DND-41 (cell line): ENCODE data around the gene RAB8A.

ENCODE experiments used
- ATAC-seq: fragments of 200-7000 bp; cut with Tn5 transposase; 3 replicates; pipeline ENCODE4 v1.9.1; 2021; ENCODE audit warnings: low read depth; ENCODE audit not compliant: insufficient read depth
- DNase-seq: peaks from one replicate; pipeline ENCODE4 v3.0.0-alpha.2; 2020
- H2AFZ ChIP-seq: 2 replicates; pipeline ENCODE4 v1.6.0; 2012; ENCODE audit warnings: low read depth, low read length
- H3K27ac ChIP-seq: 2 replicates; pipeline ENCODE4 v1.5.1; 2012; ENCODE audit warnings: low read length, inconsistent platforms
- H3K27me3 ChIP-seq: fragments of 200-600 bp; sonication (generic); 2 replicates; pipeline ENCODE4 v1.6.0; 2012; ENCODE audit warnings: low read length, mild to moderate bottlenecking, inconsistent platforms; ENCODE audit not compliant: insufficient read depth, poor library complexity
- H3K36me3 ChIP-seq: 2 replicates; pipeline ENCODE4 v1.5.1; 2012; ENCODE audit warnings: low read length, inconsistent platforms; ENCODE audit not compliant: insufficient read depth
- H3K4me1 ChIP-seq: 2 replicates; pipeline ENCODE4 v1.5.1; 2012; ENCODE audit warnings: mild to moderate bottlenecking, low read length; ENCODE audit not compliant: insufficient read depth
- H3K4me2 ChIP-seq: 2 replicates; pipeline ENCODE4 v1.6.0; 2012; ENCODE audit warnings: mild to moderate bottlenecking, moderate library complexity, low read length, inconsistent platforms; ENCODE audit not compliant: insufficient read depth
- H3K4me3 ChIP-seq, 2 experiments: fragments of 200-600 bp in 1 of 2; shearing (Covaris generic) in 1 of 2; 2 replicates each; pipeline ENCODE4 v1.5.1; 2012 to 2016; ENCODE audit warnings: inconsistent platforms in 2 of 2, low read length in 2 of 2, mild to moderate bottlenecking in 2 of 2, low read depth in 1 of 2, moderate library complexity in 1 of 2
- H3K79me2 ChIP-seq: 2 replicates; pipeline ENCODE4 v1.6.0; 2012; ENCODE audit warnings: low read length, inconsistent platforms; ENCODE audit not compliant: insufficient read depth
- H3K9ac ChIP-seq: 2 replicates; pipeline ENCODE4 v1.6.0; 2012; ENCODE audit warnings: low read depth, mild to moderate bottlenecking, inconsistent platforms, low read length, moderate library complexity
- H3K9me3 ChIP-seq: 2 replicates; pipeline ENCODE4 v1.5.1; 2012; ENCODE audit warnings: low read length, moderate library complexity, mild to moderate bottlenecking, inconsistent platforms; ENCODE audit not compliant: insufficient read depth, severe bottlenecking
- H4K20me1 ChIP-seq: 2 replicates; pipeline ENCODE4 v1.6.0; 2012; ENCODE audit warnings: low read length; ENCODE audit not compliant: insufficient read depth
- CTCF ChIP-seq: IDR thresholded peaks from 2 replicates; pipeline ENCODE4 v1.5.1; 2012; ENCODE audit warnings: borderline replicate concordance, low read length, moderate library complexity, mild to moderate bottlenecking; ENCODE audit not compliant: poor library complexity, severe bottlenecking; ENCODE audit errors: extremely low read depth
- EZH2 ChIP-seq: IDR thresholded peaks from 3 replicates; pipeline ENCODE4 v1.6.1; 2012; ENCODE audit warnings: borderline replicate concordance, low read depth, mild to moderate bottlenecking, moderate library complexity, low read length, inconsistent platforms; ENCODE audit not compliant: severe bottlenecking

Gene RAB8A

GRCh38 chr19:16094360-16095070 lies 17.2 kb upstream of the RAB8A start:
- no peak for TF ChIP-seq CTCF
- no peak for TF ChIP-seq EZH2
- Histone ChIP-seq H3K4me1 (no peaks in the 10 kb centered on the region), H3K36me3 (peaks cover 91% of the 10 kb centered on the region), H3K4me3 (no peak overlapping the region), H3K9me3 (no peaks in the 10 kb centered on the region), H3K9ac (no peak overlapping the region), H3K27me3 (no peaks in the 10 kb centered on the region), H3K79me2 (peaks cover 2% of the 10 kb centered on the region; the same call in 1 of the 2 replicates), H3K4me2 (no peak overlapping the region), H2AFZ (no peak overlapping the region), H3K27ac (no peak overlapping the region), H4K20me1 (peaks cover 4% of the 10 kb centered on the region)
- DNase-seq (no peak), ATAC-seq (no peak)

GRCh38 chr19:16095071-16095571 lies 16.6 kb upstream of the RAB8A start:
- Histone ChIP-seq H3K27ac (no peak overlapping the region), H3K79me2 (peaks cover 2% of the 10 kb centered on the region; the same call in 1 of the 2 replicates), H3K4me1 (no peaks in the 10 kb centered on the region), H3K9me3 (no peaks in the 10 kb centered on the region), H3K4me2 (no peak overlapping the region), H4K20me1 (peaks cover 4% of the 10 kb centered on the region), H3K27me3 (no peaks in the 10 kb centered on the region), H3K36me3 (peaks cover 91% of the 10 kb centered on the region), H3K4me3 (no peak overlapping the region), H2AFZ (no peak overlapping the region), H3K9ac (no peak overlapping the region)
- 0 out of 3 replicates have a peak, but pooled peaks have one; percentile 31 for ATAC-seq
- no peak for DNase-seq
- TF ChIP-seq EZH2, result no peak
- TF ChIP-seq CTCF, result no peak

- H3K36me3 ChIP-seq, result peaks cover 91% of the 10 kb centered on the region
- no peak for TF ChIP-seq EZH2
- no peak for TF ChIP-seq CTCF
- no peaks in the 10 kb centered on the region for H3K4me1 ChIP-seq
- DNase-seq (no peak), ATAC-seq (no peak)
- H3K4me3 ChIP-seq, result no peak overlapping the region
- H3K4me2 ChIP-seq, result no peak overlapping the region
- no peak overlapping the region for H2AFZ ChIP-seq
- H3K27ac ChIP-seq, result no peak overlapping the region
- H3K79me2 ChIP-seq, result peaks cover 2% of the 10 kb centered on the region; the same call in 1 of the 2 replicates
- no peak overlapping the region for H3K9ac ChIP-seq
- H3K9me3 ChIP-seq, result no peaks in the 10 kb centered on the region
- H4K20me1 ChIP-seq, result no peaks in the 10 kb centered on the region; the same call in 1 of the 2 replicates
- H3K27me3 ChIP-seq, result no peaks in the 10 kb centered on the region
Measured at GRCh38 chr19:16096280-16096855, 15.3 kb upstream of the RAB8A start.
